HG03175 (cell line): ENCODE measurements around the gene SERPINB11.
"Not testable (repeated sequence)": the region's sequence is repeated elsewhere in the genome, so short reads cannot be mapped to it uniquely, and the experiment has no call there.

ENCODE experiments used
- ATAC-seq: cut with Tn5 transposase; IDR thresholded peaks from one replicate; pipeline ENCODE4 v1.9.1; 2021; ENCODE audit warnings: mild to moderate bottlenecking, moderate library complexity; ENCODE audit not compliant: unreplicated experiment

The SERPINB11 gene

GRCh38 chr18:63702660-63703059 lies at the start of gene SERPINB11:
Gene SERPINB11 (plus strand): TSS chr18:63702960. CDS start chr18:63710194, 7,234 bp downstream.
- no peak for ATAC-seq

GRCh38 chr18:63658920-63659319 lies 43.8 kb upstream of the SERPINB11 start:
- not testable (repeated sequence) for ATAC-seq

- ATAC-seq, result not testable (repeated sequence)
Observed at GRCh38 chr18:63661750-63662149, 41.0 kb upstream of the SERPINB11 start, which contains the start of gene SERPINB3. Gene SERPINB3 (minus strand): TSS chr18:63661893. CDS start chr18:63661216, 677 bp downstream.

GRCh38 chr18:63664571-63664970 lies 38.2 kb upstream of the SERPINB11 start:
- ATAC-seq, result no peak

DNA sequence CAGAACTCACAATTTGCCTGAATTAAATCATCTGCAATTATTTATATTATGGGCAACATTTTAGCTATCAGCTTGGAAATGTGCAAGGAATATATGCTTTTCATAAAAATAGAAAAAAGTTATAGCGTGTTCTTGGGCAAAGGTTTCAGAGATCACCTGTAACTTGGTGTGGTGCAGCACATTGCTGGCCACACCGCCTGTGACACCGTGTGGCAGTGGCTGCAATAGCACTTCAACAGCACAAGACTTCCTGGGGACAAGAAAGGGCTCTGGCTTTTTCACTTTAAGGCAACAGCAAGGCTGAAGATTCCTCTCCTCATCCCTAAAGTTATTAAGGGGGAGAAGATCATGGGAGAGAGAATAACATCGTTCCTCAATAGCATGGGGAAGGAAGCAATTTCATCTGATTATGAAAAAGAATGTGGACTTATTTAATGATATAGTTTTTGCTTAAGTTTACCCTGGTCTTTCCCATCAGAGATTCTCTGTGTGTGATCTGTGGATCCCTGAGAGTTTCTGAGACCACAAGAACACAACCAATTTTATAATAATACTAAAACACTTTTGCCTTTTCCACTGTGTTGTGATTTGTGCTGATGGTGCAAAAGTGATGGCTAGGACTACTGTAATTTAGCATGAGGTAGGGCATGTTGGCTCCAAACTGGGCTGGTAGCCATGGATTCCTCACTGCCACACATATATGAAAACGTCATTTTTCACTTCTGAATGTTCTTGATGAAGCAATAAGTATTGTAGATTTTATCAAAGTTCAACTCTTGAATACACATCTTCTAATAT lies 26.0 kb upstream of the SERPINB11 start:
- peak; percentile 84 for ATAC-seq

GRCh38 chr18:63677500-63678225 lies 25.1 kb upstream of the SERPINB11 start:
- no peak for ATAC-seq

DNA sequence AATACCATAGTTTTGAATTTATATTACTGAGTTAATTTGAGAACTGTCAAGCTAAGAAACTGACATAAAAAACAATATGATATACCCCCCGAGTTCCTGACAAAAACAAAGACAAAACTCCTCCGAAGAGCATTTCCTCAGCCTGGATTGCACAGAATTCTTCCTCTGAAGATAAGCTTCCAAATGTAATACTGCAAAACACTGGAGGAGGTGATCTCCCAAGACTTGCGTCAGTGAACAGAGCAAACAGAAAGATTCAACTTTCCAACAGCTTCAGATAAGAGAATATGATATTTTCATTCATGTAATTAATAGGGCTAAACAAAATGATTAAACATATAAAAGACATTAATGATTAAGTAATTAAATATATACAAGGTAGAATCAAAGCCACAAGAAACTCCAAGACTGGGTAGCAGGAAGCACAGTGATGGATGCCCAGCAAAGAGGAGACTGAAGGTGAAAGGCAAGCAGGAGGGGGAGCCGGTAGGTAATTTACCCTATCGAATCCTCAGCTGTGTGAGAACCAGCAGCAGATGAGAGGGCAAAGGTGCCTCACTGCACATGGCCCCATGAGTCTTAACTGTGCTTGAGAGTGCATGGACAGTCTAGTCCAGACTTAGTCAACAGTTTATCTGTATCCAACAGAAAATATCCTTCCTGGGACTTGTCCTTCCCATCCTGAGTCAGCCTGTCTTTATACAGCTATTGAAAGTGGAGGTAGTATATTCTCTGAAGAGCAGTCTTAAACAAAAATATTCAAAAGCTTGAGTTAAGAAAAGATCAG lies 22.7 kb upstream of the SERPINB11 start:
- ATAC-seq, result no peak

DNA sequence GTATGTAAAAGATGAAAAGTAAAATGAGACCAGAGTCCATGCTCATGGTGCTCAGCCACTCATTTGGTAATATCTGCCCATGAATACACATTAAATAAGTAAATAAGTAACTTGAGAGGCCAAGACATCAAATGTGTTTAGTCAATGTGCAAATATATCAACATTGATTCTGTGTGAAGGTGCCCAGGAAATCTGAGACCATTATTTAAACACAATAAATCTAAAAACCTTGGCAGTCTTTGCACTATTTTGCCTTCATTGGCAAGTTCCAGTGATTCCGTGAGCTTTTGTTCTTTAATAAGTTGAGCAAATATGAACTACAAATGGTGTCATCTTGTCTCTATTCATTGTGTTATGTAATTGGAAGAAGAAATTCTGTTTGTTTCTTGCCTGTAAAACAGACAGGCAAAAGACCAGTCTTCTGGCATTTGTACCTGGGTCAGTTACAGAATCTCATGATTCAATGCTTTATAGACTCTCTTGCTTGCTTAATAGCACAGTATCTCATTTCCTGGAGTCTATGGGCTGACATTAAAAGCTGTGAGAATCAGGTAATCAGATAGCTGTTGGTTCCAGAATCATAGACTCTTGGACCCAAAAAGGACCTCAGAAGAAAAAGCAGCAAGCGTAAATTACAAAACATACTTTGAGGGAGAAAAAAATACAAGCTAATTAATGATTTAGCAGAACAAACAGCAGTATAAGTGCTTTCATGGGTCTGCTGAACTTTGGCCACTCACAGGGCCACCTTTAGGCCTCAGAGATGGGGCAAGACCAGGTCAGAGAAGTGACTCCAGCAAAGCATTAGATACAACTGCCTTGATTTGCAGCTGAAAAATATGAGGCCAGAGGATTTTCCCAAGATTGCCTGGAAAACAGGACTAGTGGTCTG lies 21.1 kb upstream of the SERPINB11 start:
- ATAC-seq, result no peak

DNA sequence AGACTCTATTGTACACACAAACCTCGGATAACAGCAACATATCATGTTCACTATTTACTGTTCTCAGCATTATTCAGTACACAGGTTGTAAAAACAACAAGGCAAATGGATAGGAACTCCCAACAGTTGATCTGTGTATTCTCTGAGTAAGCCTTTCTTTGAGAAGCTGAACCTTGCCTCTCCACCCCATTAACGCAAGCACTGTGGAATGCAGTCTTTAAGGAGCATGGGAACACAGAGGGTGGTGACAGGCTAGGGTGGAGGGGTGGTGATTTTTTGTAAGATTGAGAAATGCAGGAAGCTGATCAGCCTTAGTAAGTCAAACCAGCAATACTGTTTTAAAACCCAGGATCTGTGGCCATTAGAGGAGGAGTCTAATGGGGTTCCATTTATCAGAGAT lies 19.6 kb upstream of the SERPINB11 start:
- ATAC-seq, result no peak

DNA sequence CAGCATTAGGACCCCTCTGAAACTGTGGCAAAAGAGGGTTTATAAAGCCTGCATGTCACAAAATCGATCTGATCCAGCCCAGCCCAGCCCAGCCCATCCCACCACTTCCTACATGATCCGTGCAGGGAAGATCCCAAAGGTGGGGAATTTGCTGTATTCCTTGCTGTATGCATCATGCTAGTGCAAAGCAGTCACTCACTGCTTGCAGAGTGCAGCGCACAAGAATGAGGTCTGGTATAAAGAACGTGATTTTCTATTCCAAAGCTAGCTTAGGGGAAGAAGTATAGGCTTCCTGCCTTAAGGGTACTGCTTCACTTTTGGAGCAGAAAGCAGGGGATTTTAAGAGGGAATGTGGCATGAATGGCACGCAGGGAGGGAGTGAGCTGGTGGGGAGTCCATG lies 18.9 kb upstream of the SERPINB11 start:
- ATAC-seq, result no peak

DNA sequence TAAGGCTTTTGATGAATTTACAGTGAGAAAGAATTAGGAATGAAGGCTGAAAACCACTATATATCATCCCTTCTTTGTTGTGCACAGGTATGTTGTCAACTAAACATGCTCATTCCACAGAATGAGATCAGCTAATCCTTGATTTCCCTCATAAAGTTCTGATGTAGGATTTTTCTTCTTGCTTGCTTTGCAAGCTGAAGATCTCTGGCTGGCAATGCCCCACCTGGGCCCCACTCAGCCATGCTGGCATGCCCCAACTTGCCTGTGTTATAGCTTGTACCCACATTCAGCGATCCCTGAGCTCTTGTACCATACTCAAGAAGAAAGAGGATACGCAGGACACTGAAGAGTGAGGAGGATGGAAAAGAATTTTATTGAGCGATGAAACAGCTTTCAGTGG lies 18.0 kb upstream of the SERPINB11 start:
- no peak for ATAC-seq

GRCh38 chr18:63686871-63687270 lies 15.9 kb upstream of the SERPINB11 start:
- no peak for ATAC-seq

- ATAC-seq, result no peak
Observed at GRCh38 chr18:63689064-63689463, 13.7 kb upstream of the SERPINB11 start.

GRCh38 chr18:63697097-63697660 lies 5.6 kb upstream of the SERPINB11 start:
- ATAC-seq, result no peak

DNA sequence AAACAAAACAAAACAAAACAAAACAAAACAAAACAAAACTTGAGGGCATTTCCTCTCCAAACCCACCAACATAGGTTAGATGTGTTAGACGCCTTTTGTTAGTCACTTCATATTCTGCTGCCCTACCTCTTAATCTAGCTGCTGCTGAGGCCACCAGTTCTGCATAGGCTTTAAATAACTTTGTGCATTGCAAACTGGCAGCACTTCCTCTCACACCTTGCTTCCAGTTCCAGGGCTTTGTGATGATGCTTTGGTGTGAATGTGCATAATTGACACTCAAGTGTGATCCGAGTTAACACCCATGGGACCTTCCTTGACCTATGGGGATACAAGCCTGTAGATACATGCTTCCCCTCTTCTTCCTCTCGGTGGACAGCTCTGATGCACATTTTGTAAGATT lies 2.3 kb upstream of the SERPINB11 start:
- no peak for ATAC-seq

GRCh38 chr18:63701952-63702351 lies 808 bp upstream of the SERPINB11 start:
- ATAC-seq, result no peak

DNA sequence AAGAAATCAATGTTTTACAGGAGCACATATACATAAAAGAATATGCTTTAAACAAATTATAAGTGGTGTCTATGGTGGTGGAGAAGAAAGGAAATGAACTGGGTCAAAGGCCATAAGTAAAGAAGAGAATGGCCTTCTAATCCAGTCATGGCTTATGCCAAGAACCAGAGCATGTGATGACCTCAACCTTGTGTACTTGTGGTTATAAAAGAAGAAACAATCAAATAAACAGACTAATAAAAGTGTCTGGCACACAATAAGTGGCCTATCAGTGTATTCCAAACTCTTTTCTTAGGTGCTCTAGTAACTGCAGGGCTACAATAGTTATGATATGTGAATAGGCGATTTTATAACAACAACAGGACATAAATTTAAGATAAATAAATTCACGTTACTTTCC lies 2.6 kb downstream of the SERPINB11 start:
- ATAC-seq, result no peak

DNA sequence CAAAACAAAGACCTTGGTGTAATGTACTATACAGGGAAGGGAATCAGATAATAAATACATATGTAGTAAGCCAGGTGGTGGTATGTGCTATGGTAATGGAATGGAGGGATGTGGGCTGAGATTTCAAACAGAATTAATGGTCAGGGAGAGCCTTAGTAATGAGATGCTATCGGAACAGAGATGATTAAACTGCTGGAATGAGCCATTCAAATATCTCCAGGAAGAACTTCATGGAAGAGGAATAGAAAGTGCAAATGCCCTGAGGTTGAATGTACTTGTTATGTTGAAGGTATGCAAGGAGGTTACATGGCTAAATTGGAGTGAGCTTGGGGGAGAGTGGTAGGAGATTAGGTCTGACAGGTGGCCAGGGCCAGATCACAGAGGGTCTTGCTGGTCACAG lies 5.1 kb downstream of the SERPINB11 start:
- no peak for ATAC-seq

- ATAC-seq, result no peak
Observed at GRCh38 chr18:63708650-63709049, 5.9 kb downstream of the SERPINB11 start.
